ENCODE results near the gene ETV7. TPM values are rescaled to one million over a fixed set of nuclear protein-coding genes. Genes with fewer than 3 reads are reported as not detected.

ETV7 gene
- total and polyA plus RNA-seq, 2 of the 13 experiments (the other 11 are each of a cell fraction or from before 2014, with no cell fraction given), result not detected

- TF ChIP-seq TIGD3 (CRISPR knock-in tag; IDR thresholded peaks at IDR 0.05; ENCODE audit: borderline replicate concordance), result no peak
- TF ChIP-seq PRDM15 (CRISPR knock-in tag; IDR thresholded peaks at IDR 0.05), result no peak; the same call in 1 of the 2 replicates
- no peak for TF ChIP-seq ZSCAN22 (CRISPR knock-in tag; IDR thresholded peaks at IDR 0.05)
- no peak for TF ChIP-seq FOXA3 (CRISPR knock-in tag; IDR thresholded peaks at IDR 0.05)
- no peak for TF ChIP-seq RFX1 (IDR thresholded peaks at IDR 0.05)
- no peak for TF ChIP-seq ZSCAN21 (CRISPR knock-in tag; IDR thresholded peaks at IDR 0.05; ENCODE audit: borderline replicate concordance)
- TF ChIP-seq ZNF567 (CRISPR knock-in tag; IDR thresholded peaks at IDR 0.05; ENCODE audit: borderline replicate concordance), result no peak
- no peak for TF ChIP-seq HNRNPLL (IDR thresholded peaks at IDR 0.05; ENCODE audit: low read depth, low read length, poor library complexity, severe bottlenecking)
- peak; percentile 16; the same call in 1 of the 2 replicates for TF ChIP-seq IKZF5 (CRISPR knock-in tag; IDR thresholded peaks at IDR 0.05)
- TF ChIP-seq LRRFIP1 (CRISPR knock-in tag; conservative IDR thresholded peaks at IDR 0.05), result no peak
- TF ChIP-seq ZNF326 (CRISPR knock-in tag; IDR thresholded peaks at IDR 0.05; ENCODE audit: borderline replicate concordance), result no peak
- TF ChIP-seq POGK (CRISPR knock-in tag; conservative IDR thresholded peaks at IDR 0.05), result 0 out of 2 replicates have a peak, but pooled peaks have one; percentile 49
- TF ChIP-seq, protein P1, sequence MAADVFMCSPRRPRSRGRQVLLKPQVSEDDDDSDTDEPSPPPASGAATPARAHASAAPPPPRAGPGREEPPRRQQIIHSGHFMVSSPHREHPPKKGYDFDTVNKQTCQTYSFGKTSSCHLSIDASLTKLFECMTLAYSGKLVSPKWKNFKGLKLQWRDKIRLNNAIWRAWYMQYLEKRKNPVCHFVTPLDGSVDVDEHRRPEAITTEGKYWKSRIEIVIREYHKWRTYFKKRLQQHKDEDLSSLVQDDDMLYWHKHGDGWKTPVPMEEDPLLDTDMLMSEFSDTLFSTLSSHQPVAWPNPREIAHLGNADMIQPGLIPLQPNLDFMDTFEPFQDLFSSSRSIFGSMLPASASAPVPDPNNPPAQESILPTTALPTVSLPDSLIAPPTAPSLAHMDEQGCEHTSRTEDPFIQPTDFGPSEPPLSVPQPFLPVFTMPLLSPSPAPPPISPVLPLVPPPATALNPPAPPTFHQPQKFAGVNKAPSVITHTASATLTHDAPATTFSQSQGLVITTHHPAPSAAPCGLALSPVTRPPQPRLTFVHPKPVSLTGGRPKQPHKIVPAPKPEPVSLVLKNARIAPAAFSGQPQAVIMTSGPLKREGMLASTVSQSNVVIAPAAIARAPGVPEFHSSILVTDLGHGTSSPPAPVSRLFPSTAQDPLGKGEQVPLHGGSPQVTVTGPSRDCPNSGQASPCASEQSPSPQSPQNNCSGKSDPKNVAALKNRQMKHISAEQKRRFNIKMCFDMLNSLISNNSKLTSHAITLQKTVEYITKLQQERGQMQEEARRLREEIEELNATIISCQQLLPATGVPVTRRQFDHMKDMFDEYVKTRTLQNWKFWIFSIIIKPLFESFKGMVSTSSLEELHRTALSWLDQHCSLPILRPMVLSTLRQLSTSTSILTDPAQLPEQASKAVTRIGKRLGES (CRISPR knock-in tag; IDR thresholded peaks at IDR 0.05; ENCODE audit: borderline replicate concordance), result no peak
These were observed 46.6 kb downstream of the ETV7 start (continued) for GRCh38 chr6:36340618-36341454.
